ENCODE results near the gene ZNF367. TPM values are rescaled to one million over a fixed set of nuclear protein-coding genes. Genes with fewer than 3 reads are reported as not detected.

The ZNF367 gene
- total and polyA plus RNA-seq, 2 donors (not counting 1 experiment from before 2014, with no cell fraction given) = 1.3 to 2.2 TPM

- Histone ChIP-seq H4K20me1 (ENCODE audit: control insufficient read depth, insufficient read depth, low read length, poor library complexity, severe bottlenecking) (no peaks in the 10 kb centered on the region), H3K9me3 (ENCODE audit: control extremely low read depth in 1 of 3, control insufficient read depth in 2 of 3, insufficient read depth in 1 of 3, low read length in 2 of 3) (no peaks in the 10 kb centered on the region), H2AFZ (ENCODE audit: insufficient read depth, low read depth, low read length, poor library complexity, severe bottlenecking) (no peak overlapping the region), H3K4me2 (replicated peaks; ENCODE audit: low read depth, low read length, poor library complexity, severe bottlenecking) (no peak overlapping the region), H3K79me2 (ENCODE audit: control insufficient read depth, insufficient read depth, low read length) (no peaks in the 10 kb centered on the region), H3K4me1 (ENCODE audit: control insufficient read depth in 2 of 2, insufficient read depth in 2 of 2, low read length in 2 of 2) (no peaks in the 10 kb centered on the region), H3K36me3 (replicated peaks in 1 of 2; ENCODE audit: control extremely low read depth in 1 of 2, control insufficient read depth in 1 of 2, extremely low read depth in 1 of 2, insufficient read depth in 2 of 2, low read length in 1 of 2) (no peaks in the 10 kb centered on the region), H3K9ac (ENCODE audit: low read length) (no peak overlapping the region), H3K27me3 (replicated peaks in 1 of 4; ENCODE audit: control extremely low read depth in 1 of 4, control insufficient read depth in 3 of 4, insufficient read depth in 4 of 4, low read length in 3 of 4) (no peaks in the 10 kb centered on the region), H3K27ac (ENCODE audit: low read length in 2 of 2) (no peak overlapping the region), H3K4me3 (ENCODE audit: control extremely low read depth in 1 of 5, extremely low read depth in 1 of 5, insufficient read depth in 1 of 5, low read depth in 2 of 5, low read length in 4 of 5) (no peak overlapping the region)
- intact Hi-C loops (cut with micrococcal nuclease) = no loop called here
- Mint-ChIP-seq H3K4me3 (no peak overlapping the region), H3K4me1 (no peaks in the 10 kb centered on the region), H3K9me3 (ENCODE audit: insufficient read depth) (no peaks in the 10 kb centered on the region), H3K27ac (no peak overlapping the region), H3K27me3 (no peaks in the 10 kb centered on the region)
- no peak for ATAC-seq (ENCODE audit: low read depth)
- WGBS (ENCODE audit: insufficient coverage) = 100% methylated on average over 1 of the region's 5 CpGs
- DNase-seq = no peak
- no peak for TF ChIP-seq CTCF (IDR thresholded peaks at IDR 0.05)
- no peak for TF ChIP-seq EZH2 (IDR thresholded peaks at IDR 0.05; ENCODE audit: borderline replicate concordance, insufficient read depth, low read depth, low read length, poor library complexity, severe bottlenecking)
- CTCF ChIA-PET = interaction anchor here (1.9 kb wide), 1 partner anchor 133 kb away, joined by 5 read pairs; no protein-coding TSS in a partner anchor
- POLR2A ChIA-PET = no interaction called here
Measured at GRCh38 chr9:96460470-96460869, 42.3 kb upstream of the ZNF367 start.

- H3K36me3 ChIP-seq (replicated peaks in 1 of 2; ENCODE audit: control extremely low read depth in 1 of 2, control insufficient read depth in 1 of 2, extremely low read depth in 1 of 2, insufficient read depth in 2 of 2, low read length in 1 of 2) = no peaks in the 10 kb centered on the region
- H3K27me3 Mint-ChIP-seq = no peaks in the 10 kb centered on the region
- no peak overlapping the region for H2AFZ ChIP-seq (ENCODE audit: insufficient read depth, low read depth, low read length, poor library complexity, severe bottlenecking)
- H3K9ac ChIP-seq (ENCODE audit: low read length) = no peak overlapping the region
- no peak overlapping the region for H3K4me3 Mint-ChIP-seq
- CTCF ChIA-PET = interaction anchor here (1.9 kb wide), 1 partner anchor 132 kb away, joined by 5 read pairs; no protein-coding TSS in a partner anchor
- no peaks in the 10 kb centered on the region for H3K4me1 Mint-ChIP-seq
- POLR2A ChIA-PET = no interaction called here
- no peak overlapping the region for H3K4me3 ChIP-seq (ENCODE audit: control extremely low read depth in 1 of 5, extremely low read depth in 1 of 5, insufficient read depth in 1 of 5, low read depth in 2 of 5, low read length in 4 of 5)
- ATAC-seq (ENCODE audit: low read depth) (no peak), DNase-seq (no peak)
- H3K27ac Mint-ChIP-seq = no peak overlapping the region
- 97% methylated on average over 5 of the region's 7 CpGs for WGBS (ENCODE audit: insufficient coverage)
- TF ChIP-seq CTCF (IDR thresholded peaks at IDR 0.05) (no peak), EZH2 (IDR thresholded peaks at IDR 0.05; ENCODE audit: borderline replicate concordance, insufficient read depth, low read depth, low read length, poor library complexity, severe bottlenecking) (no peak)
- H4K20me1 ChIP-seq (ENCODE audit: control insufficient read depth, insufficient read depth, low read length, poor library complexity, severe bottlenecking) = no peaks in the 10 kb centered on the region
- H3K79me2 ChIP-seq (ENCODE audit: control insufficient read depth, insufficient read depth, low read length) = no peaks in the 10 kb centered on the region
- intact Hi-C loops (cut with micrococcal nuclease) = no loop called here
- no peaks in the 10 kb centered on the region for H3K9me3 ChIP-seq (ENCODE audit: control extremely low read depth in 1 of 3, control insufficient read depth in 2 of 3, insufficient read depth in 1 of 3, low read length in 2 of 3)
- no peaks in the 10 kb centered on the region for H3K4me1 ChIP-seq (ENCODE audit: control insufficient read depth in 2 of 2, insufficient read depth in 2 of 2, low read length in 2 of 2)
- H3K27me3 ChIP-seq (replicated peaks in 1 of 4; ENCODE audit: control extremely low read depth in 1 of 4, control insufficient read depth in 3 of 4, insufficient read depth in 4 of 4, low read length in 3 of 4) = no peaks in the 10 kb centered on the region
- no peak overlapping the region for H3K4me2 ChIP-seq (replicated peaks; ENCODE audit: low read depth, low read length, poor library complexity, severe bottlenecking)
- no peaks in the 10 kb centered on the region for H3K9me3 Mint-ChIP-seq (ENCODE audit: insufficient read depth)
- H3K27ac ChIP-seq (ENCODE audit: low read length in 2 of 2) = no peak overlapping the region
Measured at GRCh38 chr9:96459268-96460007, 41.3 kb upstream of the ZNF367 start.

All from B cell (primary cell).